ENCODE data around the gene ARFGAP3.
A peak's percentile ranks its signal among the peaks of the same experiment; 100 is the strongest.
"Not testable (repeated sequence)": the region's sequence is repeated elsewhere in the genome, so short reads cannot be mapped to it uniquely, and the experiment has no call there.

Gene ARFGAP3

DNA sequence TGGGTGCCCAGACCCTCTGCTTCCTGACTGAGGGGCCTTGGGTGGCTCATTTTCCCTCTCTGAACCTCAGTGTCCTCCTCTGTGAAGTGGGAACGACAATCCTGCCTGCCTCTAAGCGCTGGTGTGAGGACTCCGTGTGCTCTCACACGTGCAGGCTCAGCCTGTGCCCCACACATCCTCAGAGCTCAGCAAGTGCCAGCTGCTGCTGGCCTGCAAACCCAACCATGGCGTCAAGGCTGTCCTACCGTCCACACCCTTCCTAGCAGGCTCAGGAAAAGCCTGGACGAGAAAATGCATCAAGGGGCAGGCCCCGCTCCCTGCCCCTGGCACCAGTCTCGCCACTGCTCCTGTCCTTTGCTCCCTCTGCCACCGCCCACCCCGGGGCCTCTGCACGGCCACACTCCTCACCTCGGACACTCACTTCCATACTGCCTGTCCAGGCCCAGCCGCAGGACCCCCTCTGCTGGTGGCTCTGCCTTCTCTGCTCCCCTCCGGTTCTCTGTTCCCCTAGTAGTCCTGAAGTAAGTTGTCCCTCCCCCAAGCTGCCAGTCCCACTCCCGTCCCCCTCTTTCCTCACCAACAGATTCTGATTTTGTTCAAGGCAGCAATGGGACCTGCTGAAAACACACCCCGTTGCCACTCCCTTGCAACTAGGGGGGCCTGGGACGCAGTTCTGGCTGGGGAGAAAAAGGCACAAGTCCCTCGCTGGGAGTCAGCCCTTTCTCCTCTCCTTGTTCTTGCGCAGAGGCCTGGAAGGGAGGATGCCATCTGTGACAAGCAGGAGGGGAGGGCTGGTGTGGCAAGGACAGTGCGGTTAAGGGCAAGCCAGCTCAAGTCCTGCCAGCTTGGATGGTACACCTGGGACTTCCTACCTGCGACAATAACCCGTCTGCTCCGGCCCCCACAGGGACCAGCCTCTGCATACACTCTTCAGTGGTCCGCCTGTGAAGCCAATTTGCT, 62.2 kb downstream of the ARFGAP3 start:
- DNase-seq (ENCODE audit: low read depth): no peak

DNA sequence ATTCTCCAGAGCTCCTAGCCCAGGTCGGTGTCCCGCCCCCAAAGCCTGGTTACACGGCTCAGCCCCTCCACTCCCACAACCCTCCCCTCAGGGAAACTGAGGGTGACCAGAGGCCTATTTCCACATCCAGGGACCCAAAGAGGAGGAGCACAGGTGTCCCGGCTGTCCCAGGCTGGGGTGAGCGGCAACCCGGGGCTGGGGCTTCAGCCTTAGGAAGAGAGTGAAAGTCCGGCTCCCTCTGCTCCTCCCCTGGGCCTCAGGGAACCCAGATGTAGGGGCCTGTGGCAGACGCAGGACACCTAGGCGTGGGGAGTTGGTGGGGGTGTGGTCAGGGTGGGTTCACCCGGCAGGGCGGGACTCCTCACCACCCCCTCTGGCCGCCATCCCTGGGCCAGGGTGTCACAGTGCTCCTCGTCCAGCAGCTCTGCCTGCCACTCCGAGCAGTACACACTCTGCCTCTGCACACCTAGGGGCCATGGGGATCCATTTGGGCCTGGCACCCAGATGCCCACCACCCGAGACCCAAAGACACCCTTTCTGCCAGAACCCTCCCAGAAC, 63.1 kb downstream of the ARFGAP3 start:
- no peak for DNase-seq (ENCODE audit: low read depth)

DNA sequence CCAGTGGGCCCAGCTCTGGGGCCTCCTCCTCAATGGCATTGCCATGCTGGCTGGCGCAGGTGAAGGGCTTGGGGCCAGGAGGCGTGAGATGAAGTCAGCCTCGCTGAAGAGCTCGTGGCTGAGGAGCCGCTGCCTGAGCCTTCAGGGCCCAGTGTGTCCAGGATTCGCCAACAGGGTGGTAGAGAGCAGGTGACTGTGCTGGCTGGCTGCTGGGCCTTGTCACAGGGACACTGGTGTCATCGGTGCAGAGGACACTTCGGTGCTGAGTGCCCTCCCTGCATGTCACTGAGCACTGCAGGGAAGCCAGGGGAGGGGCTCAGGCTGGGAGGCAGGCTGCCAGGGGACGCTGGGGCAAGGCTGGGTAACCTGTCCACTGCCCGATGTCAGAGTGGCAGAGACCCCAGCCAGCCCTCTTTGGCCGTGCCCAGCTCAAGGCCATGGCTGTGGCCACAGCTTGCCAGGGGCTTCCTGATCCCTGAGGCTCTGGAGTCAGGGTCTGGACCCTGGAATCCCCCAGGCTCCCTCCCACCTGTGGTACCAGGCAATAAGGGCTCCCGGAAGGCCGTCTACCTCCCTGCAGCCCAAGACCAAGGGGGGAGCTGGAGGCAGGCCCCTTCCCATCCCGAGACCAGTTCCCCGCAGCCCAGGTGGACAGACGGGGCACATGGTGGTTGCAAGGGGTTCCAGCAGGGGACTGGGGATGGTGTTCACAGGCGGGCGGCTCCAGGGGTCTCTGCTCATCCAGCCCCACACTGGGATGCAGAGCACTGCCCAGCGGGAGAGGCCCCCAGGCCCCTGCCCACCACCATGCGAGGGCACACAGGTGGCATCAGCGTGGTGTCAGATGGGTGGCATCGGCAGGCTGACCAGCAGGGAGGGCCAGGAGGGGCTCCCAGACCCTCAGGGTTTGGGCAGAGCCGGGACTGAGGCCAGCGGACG, 63.9 kb downstream of the ARFGAP3 start:
- DNase-seq (ENCODE audit: low read depth): no peak

DNA sequence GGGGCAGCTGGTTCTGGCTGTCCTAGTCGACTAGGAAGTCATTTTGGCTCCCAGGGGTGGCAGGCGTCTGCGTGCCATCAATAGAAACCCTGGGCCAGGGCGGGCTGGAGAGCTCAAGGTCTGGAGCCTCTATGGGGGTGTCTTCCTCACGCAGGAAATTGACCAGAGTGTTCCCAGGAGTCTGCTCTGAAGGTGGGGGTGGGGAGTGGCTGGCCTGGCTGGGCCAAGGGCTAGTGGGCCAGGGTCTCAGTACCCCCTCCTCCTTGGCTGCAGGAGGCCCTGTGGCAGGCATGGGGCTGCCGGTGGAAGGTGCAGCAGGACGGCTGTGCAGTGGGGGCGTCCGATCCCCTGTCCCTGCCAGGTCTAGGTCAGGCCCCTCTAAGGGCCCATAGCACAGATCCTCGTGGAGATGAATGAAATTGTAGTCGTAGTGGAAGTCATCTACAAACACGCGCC, 64.6 kb downstream of the ARFGAP3 start:
- no peak for DNase-seq (ENCODE audit: low read depth)

DNA sequence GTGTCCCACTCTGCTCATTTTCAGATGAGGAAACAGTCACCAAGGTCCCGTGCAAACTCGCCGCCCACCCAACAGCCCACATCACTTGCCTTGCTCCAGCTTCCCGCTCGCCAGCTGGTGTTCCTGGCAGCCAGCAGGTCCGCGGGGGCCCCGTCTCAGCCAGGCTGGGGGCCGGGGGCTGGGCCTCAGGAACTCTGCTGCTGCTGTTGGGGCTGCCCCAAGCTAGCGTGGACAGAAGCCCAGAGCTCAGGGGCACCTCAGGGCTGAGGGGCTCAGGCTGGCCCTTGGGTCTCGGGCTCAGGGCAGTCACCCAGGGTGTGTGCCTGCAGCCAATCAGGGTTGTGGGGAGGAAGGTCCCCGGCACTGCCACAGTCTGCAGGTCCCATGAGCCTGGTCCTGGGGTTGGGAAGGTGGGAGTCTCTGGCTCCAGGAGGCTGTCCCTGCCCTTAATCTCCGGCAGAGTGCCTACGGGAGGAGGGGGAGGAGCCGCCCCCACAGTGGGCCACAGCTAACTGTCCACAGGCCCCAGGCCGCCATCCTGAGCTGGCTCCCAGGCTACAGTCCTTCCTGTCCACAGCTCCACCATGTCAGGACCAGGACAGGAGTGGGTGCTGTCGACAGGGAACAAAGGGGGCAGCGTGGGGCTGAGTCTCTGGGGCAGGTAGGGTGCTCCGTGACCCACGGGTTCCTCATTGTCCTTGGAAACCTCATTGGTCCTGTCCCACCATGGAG, 65.2 kb downstream of the ARFGAP3 start:
- DNase-seq (ENCODE audit: low read depth): no peak

DNA sequence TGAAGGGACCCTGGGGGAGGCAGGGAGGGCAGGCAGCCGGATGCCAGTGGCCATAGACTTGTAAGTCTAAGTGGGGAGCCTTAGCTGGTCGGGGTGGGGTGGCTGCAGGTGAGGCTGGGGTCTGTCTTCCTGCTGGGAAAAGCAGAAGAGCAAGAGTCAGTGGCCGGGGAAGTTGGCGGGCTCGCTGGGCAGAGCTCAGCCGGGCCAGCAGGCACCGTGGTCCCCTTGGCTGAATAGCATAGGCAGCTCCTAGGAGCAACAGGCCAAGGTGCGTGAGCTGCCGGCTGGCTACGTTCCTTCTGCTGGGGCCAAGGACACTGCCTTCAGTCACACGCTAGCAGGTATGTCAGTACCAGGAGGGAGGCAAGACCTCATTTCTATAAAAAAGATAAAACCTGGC, 68.6 kb downstream of the ARFGAP3 start:
- no peak for DNase-seq (ENCODE audit: low read depth)

DNA sequence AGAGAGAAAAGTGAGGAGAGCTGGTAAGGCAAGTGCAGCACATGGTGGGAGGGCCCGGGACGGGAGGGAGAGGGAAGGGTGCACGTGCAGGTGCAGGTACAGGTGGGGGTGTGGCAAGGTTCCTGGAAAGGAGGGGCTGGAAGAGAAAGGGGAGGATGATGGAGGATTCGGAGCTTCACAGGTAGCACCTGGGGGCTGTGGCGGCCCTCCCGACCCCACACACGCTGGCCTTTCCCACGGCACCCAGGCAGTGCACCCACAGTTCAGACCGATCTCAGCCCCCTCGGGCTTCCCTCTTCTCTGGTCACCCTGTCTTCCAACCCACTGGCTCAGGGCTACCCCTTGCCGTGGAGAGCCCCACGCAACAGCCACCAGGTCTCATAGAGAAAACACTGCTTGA, 69.1 kb downstream of the ARFGAP3 start:
- no peak for DNase-seq (ENCODE audit: low read depth)

DNA sequence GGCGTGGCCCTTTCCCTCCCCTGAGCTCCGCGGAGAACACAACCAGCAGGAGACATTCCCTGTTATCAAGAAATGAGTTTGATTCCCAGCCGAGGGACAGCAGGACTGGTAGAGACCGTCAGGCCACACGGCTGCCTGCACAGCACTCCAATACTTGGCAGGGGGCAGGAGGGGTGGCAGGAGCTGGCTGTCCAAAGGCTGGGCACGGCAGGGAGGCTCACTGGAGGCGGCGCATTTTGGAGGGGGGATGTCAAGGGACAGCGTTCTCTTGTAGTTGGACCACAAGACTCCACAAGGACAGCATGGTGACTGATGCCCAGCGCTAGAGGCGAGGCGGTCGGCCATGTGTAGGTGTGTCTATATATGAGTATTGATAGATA, 69.7 kb downstream of the ARFGAP3 start:
- DNase-seq (ENCODE audit: low read depth): no peak

DNA sequence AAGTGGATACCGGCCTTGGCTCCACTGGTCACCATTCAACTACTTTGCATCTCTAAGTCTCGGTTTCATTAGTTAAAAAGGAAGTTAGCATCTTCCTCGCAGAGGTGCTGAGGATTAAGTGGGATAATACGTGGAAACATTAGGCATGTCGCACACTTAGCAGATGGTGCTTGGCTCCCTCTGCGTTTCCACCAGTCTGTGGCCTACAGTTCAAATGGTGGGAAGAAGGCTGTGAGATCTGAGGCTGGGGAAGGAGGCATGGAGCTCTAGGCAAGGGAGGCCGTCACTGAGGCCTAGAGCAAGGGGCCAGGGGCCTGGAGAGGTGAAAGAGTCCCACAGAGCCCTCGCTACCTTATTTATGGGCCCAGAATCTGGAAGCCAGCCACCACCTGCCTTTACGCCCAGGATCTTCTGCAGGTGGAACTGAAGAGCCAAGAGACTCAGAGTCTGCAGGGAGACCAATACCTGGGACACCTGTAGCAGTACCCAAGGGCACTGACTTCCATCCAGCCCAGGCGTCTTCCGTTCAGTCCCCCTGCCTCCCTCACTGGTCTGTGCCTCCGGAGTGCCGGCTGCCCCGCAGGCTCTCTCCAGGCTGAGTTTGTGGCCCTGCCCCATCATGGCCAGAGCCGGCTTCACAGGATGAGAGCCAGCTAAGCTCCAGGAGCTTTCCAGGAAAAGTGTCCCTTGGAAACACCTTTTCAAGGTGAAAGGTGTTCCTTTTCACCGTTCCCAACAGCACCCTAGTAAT, 70.3 kb downstream of the ARFGAP3 start:
- DNase-seq (ENCODE audit: low read depth): no peak

DNA sequence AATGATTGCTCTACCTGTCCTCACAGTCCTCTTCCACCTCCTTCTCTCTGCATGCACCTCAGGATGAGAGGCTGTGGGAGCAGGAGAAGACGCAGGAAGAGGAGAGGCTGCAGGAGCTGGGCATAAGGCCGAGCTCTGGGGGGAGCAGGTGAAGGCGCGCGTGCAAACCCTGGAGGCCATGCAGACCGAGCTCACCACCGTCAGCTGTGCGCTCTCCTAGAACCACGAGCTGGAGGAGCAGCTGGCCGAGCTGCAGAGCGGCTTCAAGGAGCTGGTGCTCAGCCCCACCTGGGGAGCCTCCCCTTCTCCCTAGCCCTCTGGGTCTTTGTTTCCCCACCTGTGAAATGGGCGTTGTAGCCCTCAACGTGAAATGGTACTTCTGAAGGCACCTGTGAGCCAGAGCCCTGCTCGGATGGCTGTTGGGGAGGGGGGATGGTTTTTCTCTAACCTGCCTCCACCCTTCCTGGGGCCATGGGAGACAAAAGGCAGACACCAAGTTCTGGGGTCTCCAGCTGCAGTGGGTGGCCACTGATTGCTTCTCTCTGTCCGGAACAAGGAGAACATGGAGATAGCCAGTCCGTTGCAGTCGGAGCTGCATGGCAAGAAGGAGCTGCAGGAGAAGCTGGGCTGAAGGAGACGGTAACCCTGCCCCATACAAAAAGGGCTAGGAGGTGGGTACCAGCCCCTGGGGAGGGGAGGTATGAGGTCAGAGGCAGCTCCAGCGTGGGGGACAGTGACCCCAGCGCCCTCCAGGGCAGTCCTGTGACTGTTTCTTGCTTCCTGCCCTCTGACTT, 71.2 kb downstream of the ARFGAP3 start:
- no peak for DNase-seq (ENCODE audit: low read depth)

DNA sequence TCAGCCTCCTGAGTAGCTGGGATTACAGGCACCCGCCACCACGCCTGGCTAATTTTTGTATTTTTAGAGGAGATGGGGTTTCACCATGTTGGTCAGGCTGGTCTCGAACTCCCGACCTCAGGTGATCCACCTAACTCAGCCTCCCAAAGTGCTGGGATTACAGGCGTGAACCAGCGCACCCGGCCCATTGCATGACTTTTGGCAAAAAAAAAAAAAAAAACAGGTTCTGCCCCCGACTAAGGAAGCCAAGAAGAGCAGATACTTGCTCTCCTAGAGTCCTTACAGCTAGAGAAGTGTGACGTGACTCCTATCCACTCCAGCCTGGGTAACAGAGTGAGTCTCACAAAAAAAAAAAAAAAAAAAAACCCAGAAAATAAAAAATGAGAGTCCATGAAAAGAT, 74.8 kb downstream of the ARFGAP3 start:
- DNase-seq (ENCODE audit: low read depth): not testable (repeated sequence)

DNA sequence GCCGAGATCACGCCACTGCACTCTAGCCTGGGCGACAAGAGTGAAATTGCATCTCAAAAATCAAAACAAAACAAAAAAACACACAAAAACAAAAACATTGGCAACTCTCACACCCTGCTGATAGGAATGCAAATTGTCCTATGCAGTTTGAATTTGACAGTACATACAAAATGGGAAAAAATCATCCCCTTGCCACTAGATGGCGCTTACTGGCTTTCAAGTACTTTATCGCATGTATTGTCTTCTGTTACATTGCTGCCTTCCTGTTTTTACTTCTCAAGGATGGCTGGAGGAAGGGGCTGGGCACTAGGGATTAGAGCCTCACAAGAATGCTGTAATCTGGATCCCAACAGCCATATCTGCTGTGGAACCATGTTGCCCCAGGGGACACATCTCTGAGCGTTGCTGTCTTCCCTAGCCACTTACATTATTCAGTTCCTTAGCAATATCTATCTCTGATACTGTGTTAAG, 77.0 kb downstream of the ARFGAP3 start:
- DNase-seq (ENCODE audit: low read depth): peak; percentile 94

DNA sequence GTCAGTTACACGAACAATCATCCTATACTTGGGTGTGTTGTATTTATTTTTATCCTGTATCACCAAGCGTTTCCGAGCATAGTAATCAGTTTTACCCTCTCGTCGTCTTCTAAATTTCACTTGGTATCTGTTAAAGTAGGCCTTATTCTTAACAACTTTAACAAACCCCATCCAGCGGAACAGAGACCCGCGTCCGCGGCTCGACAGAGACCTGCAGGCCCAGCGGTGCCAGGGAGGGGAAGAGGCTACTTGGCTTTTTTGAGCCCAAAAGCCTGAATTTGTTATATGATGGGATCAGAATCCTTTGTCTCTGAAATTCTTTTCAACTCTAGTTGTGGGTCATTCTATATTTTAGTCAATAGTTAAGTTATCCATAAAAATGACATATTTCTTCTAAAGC, 79.9 kb downstream of the ARFGAP3 start:
- DNase-seq (ENCODE audit: low read depth): no peak

DNA sequence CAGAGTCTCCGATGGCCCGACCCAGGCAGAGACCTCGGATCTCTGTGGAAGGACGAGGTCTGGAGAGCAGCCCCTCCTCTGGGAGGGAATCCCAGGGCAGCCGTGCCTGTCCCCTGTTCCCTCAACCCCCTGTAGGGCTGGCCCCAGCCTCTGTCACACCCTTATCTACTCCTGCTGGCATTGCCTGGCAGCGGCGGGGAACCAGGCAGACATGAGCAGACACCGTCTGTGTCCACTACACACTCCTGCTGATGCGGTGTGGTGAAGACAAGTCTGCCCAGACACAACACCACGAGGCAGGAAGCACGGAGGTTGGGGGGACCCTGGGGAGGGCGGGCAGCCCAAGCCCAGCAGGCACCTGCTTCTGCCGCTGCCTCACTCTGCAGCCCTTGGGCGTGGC, 83.9 kb downstream of the ARFGAP3 start:
- no peak for DNase-seq (ENCODE audit: low read depth)

DNA sequence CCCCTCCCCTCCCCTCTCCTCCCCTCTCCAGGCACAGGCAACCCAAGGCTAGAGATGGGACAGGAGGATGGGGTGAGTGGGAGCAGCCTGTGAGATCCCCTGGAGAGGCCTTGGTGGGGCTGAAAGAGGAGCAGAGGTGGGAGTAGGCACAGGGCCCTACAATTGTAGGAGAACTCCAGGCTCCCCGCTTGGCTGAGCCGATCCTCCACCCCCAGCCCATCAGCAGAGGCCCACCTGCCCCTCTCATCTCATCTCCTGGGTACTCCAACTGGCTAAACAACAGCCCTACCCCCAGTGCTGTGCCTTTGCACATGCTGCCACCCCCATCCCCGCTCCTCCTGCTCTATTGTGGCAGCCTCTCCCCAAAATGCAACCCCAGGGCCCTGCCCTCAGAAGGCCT, 84.4 kb downstream of the ARFGAP3 start:
- no peak for DNase-seq (ENCODE audit: low read depth)

DNA sequence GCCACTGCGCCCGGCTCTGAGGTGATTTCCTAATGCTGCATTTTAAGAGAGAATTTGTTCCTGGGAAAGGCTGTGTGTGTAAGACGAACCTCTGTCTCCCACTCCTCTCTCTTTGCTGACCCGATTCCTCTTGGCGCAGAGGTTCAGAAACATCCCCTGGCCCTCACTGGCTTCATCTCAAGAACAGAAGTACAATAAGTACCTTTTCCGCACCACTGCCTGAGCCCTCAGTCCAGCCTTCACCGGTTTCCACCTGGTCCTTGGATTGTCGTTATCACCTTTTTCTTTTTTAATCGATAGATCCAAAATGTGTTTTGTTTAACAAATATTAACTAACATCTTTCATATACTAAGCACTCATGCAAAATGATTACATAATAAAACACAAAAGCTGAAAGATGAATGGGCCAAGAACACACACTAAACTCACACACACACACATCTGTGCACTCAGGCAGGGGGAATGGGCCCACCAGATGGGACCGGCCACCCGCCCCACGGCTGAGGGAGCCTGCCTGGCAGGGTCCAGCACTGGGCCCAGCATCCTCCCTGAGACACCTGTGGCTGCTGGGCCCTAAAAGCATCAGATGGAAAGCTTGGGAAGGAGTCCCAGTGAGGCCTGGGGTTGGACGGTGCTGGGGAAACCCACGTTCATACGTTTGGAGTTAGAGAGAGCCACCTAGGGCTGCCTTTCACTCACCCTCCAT, 86.0 kb downstream of the ARFGAP3 start:
- no peak for DNase-seq (ENCODE audit: low read depth)

DNA sequence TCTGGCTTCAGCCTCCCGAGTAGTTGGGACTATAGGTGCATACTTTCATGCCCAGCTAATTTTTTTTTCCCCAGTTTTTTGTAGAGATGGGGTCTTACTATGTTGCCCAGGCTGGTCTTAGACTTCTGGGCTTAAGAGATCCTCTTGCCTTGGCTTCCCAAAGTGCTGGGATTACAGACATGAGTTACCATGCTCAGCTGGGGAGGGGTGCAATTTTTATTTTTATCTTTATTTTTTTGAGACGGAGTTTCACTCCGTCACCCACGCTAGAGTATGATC, 86.7 kb downstream of the ARFGAP3 start:
- no peak for DNase-seq (ENCODE audit: low read depth)

DNA sequence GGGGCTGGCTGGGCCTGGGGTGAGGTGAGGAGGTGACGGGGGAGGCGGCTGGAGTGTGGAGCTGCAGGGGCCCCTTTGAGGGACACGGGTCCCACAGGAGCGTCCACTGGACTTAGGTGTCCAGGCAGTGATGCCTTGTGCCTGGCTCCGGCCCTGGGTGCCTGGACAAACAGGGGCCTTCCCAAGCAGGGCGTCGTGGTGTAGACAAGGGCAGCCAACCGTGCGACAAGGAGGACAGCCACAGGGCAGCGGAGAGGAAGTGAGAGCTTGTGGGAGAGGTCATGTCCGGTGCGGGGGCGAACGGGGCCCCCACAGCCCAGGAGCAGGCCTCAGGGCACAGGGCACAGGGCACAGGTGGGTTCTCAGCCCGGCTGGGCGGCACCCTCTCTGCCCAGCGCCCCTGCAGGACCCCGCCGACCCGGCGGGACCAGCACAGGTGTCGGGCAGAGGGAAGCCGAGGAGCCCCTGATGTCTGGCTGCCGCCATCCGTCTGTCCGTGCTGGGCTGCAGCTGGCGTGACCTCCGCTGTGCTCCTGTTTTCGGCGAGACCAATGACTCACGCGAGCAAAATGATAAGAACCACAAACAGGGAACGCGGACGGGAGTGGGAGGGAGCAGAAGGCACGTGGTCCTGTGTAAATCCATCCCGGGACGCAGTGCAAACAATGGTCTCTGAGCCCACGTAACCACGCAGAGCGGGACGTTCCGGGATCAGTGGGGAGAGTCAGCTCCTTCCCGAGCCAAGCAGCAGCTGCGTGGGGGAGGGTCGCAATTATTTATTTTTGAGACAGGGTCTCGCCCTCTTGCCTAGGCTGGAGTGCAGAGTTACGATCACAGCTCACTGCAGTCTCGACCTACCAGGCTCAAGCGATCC, 87.3 kb downstream of the ARFGAP3 start:
- DNase-seq (ENCODE audit: low read depth): peak; percentile 43

DNA sequence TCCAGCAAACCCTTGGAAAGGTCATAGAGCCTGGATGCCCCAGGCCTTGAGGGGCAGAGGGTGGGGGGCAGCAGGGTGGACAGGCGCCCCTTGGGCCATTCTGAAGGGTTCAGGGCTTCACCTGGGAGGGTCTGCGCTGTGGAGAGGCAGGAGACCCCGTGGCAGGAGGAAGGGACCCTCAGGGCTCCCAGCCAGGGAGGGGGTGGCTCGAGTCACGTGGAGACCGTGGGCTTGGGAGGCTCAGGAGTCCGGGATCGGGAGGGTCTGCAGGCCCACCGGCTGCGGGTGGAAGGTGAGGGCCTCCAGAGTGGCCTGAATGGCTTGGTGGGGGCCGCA, 87.9 kb downstream of the ARFGAP3 start:
- no peak for DNase-seq (ENCODE audit: low read depth)

All from fibroblast of gingiva (primary cell).